Stimulated activated CD8-positive, alpha-beta memory T cell treated with anti-CD3 and anti-CD28 coated beads, Interleukin-15, amount 100 ng/mL, for 4 hours (primary cell): Measurements from ENCODE around the gene CXorf49.
"Not testable (repeated sequence)": the region's sequence is repeated elsewhere in the genome, so short reads cannot be mapped to it uniquely, and the experiment has no call there.

ENCODE experiments used
- DNase-seq, 2 donors: peaks; one replicate each; pipeline ENCODE4 v3.0.0-alpha.2; 2020; ENCODE audit warnings: low read depth in 2 of 2

The CXorf49 gene

GRCh38 chrX:71718185-71718584 is at the start of gene CXorf49:
Gene CXorf49 (minus strand): TSS chrX:71718285. CDS start chrX:71718151, 134 bp downstream.
- not testable (repeated sequence) for DNase-seq

- DNase-seq = not testable (repeated sequence)
Observed at GRCh38 chrX:71767134-71767533, 49.0 kb upstream of the CXorf49 start.

GRCh38 chrX:71765613-71766012 is 47.5 kb upstream of the CXorf49 start:
- DNase-seq = not testable (repeated sequence)

- not testable (repeated sequence) for DNase-seq
Observed at GRCh38 chrX:71764832-71765231, 46.7 kb upstream of the CXorf49 start.

DNA sequence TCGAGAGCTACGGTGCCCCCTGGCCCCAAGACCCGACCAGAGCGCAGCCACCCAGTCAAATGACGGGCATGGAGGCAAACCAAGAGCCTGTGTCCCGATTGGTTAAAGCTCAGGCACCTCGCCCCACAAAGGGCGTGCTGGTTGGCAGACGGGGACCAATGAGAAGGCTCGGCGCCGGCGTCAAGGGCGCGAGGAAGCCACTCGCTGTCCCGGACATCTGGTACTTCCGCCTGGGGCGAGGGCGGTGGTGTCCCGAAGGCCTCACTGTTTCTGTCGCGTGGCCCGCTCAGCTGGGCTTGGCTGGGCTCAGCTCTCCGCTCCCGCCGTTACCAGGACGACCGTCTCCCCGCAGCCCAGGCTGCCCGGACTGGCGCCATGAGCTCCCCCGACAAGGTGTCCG is 45.0 kb upstream of the CXorf49 start, which contains the start of gene CXorf49B:
TSS of gene CXorf49B (plus strand) at position 301 of the 400 bp plus-strand sequence. CDS start at position 376, 75 bp downstream.
- DNase-seq = not testable (repeated sequence)

DNA sequence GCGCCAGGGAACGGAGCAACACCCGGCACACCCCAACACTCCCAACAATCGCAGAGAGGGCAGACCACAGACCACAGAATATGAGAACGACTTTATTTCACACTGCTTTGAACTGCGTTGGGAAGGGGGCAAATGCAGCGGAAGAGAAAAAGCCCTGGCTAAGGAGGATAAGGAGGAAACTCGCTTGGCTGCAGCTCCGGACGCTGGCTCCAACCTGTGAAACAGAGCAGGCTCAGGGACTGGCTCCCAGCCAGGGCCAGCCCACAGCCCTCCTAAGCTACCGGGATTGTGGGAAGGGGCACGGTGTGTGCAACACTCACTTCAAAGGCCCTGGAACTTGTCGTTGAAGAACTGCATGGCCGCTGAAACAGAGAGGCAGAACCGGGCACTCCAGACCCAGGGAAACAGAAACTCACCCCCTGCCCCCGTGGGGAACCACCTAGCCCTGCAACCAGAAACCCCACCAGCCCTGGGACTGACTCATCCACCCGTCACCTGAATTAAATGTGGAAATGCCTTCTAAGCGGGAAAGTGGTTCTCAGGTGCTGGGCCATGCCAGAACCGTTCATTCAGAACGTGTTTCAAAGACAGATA is 42.7 kb upstream of the CXorf49 start:
- DNase-seq = not testable (repeated sequence)

DNA sequence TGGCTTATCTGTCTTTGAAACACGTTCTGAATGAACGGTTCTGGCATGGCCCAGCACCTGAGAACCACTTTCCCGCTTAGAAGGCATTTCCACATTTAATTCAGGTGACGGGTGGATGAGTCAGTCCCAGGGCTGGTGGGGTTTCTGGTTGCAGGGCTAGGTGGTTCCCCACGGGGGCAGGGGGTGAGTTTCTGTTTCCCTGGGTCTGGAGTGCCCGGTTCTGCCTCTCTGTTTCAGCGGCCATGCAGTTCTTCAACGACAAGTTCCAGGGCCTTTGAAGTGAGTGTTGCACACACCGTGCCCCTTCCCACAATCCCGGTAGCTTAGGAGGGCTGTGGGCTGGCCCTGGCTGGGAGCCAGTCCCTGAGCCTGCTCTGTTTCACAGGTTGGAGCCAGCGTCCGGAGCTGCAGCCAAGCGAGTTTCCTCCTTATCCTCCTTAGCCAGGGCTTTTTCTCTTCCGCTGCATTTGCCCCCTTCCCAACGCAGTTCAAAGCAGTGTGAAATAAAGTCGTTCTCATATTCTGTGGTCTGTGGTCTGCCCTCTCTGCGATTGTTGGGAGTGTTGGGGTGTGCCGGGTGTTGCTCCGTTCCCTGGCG is 2.3 kb upstream of the CXorf49 start:
- not testable (repeated sequence) for DNase-seq

GRCh38 chrX:71719195-71719594 is 1.1 kb upstream of the CXorf49 start:
- not testable (repeated sequence) for DNase-seq

GRCh38 chrX:71716323-71716722 is 1.8 kb downstream of the CXorf49 start:
- not testable (repeated sequence) for DNase-seq

DNA sequence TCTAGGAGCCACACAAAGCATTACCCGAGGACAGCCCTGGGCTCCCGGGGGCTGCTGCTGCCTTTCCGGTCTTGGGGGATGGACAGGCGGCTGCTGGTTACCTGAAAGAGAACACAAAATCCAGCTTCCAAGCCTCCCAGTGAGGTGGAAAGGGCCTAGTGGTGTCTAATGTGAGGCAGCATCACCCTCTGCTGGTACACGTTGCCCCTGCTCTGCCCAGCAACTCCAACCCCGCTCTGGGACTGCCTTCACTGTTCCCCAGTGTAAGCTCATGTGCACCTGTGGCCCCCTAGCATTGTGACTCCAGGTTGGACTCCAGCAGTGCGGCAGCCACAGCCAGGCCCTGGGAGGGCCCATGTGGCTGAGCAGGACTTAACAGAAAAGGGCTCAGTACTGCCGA is 2.5 kb downstream of the CXorf49 start:
- not testable (repeated sequence) for DNase-seq

DNA sequence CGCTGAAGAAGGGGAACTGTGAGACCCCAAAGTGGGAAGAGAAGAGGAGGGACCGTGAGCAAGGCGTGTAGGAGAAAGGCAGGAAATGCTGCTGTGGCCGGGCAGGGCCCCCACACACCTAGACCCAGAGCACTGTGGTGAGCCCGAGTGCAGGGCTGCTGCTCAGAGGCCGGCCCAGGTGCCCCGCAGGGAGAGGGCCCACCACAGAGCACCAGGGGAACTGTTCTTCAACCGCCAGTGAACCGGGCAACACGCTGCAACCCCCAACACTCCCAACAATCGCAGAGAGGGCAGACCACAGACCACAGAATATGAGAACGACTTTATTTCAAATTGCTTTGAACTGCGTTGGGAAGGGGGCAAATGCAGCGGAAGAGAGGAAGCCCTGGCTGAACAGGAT is 4.0 kb downstream of the CXorf49 start:
- DNase-seq = not testable (repeated sequence)

DNA sequence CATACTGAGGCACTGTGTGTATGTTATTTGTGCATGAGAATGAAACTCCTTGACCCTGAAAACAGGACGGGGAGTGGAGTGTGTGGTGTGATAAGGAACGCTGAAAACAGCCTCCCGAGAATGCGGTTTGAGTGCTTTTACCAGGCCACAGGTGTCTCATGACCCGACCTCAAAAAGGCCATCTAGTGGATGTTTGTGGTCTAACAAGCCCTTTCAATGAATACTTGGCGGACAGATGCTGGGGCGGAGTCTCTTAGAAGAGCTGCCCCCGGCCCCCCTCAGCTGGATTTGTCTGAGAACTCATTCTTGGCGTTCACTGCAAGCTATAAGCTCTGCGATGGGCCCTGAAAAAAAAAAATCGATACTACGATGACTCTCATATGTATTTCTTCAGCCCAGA is 15.2 kb downstream of the CXorf49 start:
- not testable (repeated sequence) for DNase-seq

- not testable (repeated sequence) for DNase-seq
Observed at GRCh38 chrX:71699023-71699344, 19.1 kb downstream of the CXorf49 start.

GRCh38 chrX:71698299-71699022 is 19.6 kb downstream of the CXorf49 start:
- DNase-seq = not testable (repeated sequence)

GRCh38 chrX:71697466-71698298 is 20.4 kb downstream of the CXorf49 start:
- not testable (repeated sequence) for DNase-seq

DNA sequence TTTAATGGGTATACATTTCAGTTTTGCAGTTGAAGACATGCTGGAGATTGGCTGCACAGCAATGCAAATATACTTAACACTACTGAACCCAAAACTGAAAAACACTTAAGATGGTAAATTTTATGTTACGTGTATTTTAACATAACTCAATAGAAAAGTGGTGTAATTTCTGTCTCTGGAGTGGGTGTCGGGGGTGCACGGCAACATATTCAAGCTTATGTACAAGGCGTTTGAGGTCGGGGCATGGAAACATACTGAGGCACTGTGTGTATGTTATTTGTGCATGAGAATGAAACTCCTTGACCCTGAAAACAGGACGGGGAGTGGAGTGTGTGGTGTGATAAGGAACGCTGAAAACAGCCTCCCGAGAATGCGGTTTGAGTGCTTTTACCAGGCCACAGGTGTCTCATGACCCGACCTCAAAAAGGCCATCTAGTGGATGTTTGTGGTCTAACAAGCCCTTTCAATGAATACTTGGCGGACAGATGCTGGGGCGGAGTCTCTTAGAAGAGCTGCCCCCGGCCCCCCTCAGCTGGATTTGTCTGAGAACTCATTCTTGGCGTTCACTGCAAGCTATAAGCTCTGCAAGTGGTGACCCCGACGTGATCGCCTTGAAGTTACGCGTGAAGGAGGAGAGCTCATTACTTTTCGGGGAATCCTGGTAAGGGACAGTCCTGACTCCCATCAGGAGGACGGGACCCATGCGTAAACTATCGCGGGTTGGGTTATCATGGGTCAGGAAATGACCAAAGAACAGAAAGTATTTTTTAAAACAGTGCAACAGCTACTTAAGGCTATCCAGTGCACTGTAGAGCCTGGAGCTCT is 21.2 kb downstream of the CXorf49 start:
- DNase-seq = not testable (repeated sequence)

DNA sequence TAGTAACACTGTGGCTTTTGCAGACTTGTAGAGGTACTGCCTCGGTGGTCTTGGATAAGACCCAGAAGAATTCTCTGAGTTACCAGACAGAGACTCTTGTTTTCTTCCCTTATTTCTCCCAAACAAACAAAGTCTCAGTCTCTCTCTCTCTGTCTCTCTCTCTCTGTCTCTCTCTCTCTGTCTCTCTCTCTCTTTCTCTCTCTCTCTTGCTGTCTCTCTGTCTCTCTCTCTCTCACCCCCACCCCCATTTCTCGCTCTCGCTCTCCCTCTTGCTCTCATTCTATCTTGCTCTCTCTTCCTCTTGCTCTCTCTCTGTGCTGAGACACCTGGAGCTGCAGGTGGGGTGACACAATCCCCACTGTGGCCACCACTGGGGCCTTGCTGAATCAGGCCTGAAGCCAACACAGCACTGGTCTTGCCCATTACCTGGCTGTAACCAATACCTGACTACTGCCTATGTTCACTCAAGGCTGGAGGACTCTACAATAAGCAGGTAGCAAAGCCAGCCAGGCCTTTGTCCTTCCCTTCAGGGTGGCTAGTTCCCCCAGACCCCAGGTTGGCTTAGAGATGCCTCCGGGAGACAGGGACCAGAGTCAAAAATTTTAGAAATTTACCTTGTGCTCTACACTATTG is 38.4 kb downstream of the CXorf49 start:
- DNase-seq = no peak

DNA sequence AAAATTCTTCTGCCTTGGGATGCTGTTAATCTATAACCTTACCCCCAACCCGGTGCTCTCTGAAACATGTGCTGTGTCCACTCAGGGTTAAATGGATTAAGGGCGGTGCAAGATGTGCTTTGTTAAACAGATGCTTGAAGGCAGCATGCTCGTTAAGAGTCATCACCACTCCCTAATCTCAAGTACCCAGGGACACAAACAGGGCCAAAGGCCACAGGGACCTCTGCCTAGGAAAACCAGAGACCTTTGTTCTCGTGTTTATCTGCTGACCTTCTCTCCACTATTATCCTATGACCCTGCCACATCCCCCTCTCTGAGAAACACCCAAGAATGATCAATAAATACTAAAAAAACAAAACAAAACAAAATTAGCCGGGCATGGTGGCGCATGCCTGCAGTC is 40.9 kb downstream of the CXorf49 start:
- not testable (repeated sequence) for DNase-seq

GRCh38 chrX:71676068-71676795 is 41.9 kb downstream of the CXorf49 start:
- DNase-seq = not testable (repeated sequence)

GRCh38 chrX:71675636-71676035 is 42.4 kb downstream of the CXorf49 start:
- DNase-seq = not testable (repeated sequence)
